Heart right ventricle (tissue), 16 donors: ENCODE results near the gene BLCAP. TPM values are rescaled to one million over a fixed set of nuclear protein-coding genes. Genes with fewer than 3 reads are reported as not detected.

Source experiments
- ATAC-seq, 8 donors: fragments of 200-7000 bp; cut with Tn5 transposase; one replicate each; pipeline ENCODE4 v1.9.1; 2020; ENCODE audit warnings: mild to moderate bottlenecking in 8 of 8, moderate library complexity in 8 of 8, moderate number of reproducible peaks in 1 of 8
- DNase-seq, 2 donors: peaks; one replicate each; pipeline ENCODE4 v3.0.0-alpha.2; 2020
- H3K27ac ChIP-seq, 10 donors: fragments of 200-600 bp; sonication (generic) in 2 of 10; one replicate each; pipeline versions ENCODE4 v1.5.0 to v1.8.0; 2020 to 2022; ENCODE audit warnings: mild to moderate bottlenecking in 3 of 10
- H3K27me3 ChIP-seq, 7 donors: fragments of 200-600 bp; one replicate each; pipeline ENCODE4 v1.8.0; 2021 to 2022; ENCODE audit warnings: mild to moderate bottlenecking in 2 of 7
- H3K36me3 ChIP-seq, 9 donors: fragments of 200-600 bp; sonication (generic) in 1 of 9; one replicate each; pipeline versions ENCODE4 v1.5.0 to v1.8.0; 2020 to 2022; ENCODE audit warnings: mild to moderate bottlenecking in 2 of 9
- H3K4me1 ChIP-seq, 9 donors: fragments of 200-600 bp; sonication (generic) in 1 of 9; one replicate each; pipeline versions ENCODE4 v1.5.0 to v1.8.0; 2020 to 2022; ENCODE audit warnings: mild to moderate bottlenecking in 4 of 9
- H3K4me3 ChIP-seq, 10 donors: fragments of 200-600 bp; sonication (generic) in 2 of 10; one replicate each; pipeline versions ENCODE4 v1.5.0 to v1.8.0; 2020 to 2022; ENCODE audit warnings: mild to moderate bottlenecking in 7 of 10, moderate library complexity in 2 of 10
- H3K9me3 ChIP-seq, 11 donors: fragments of 200-600 bp in 10 of 11; sonication (generic) in 2 of 11; one replicate each; pipeline versions ENCODE4 v1.5.0 to v1.8.0; 2013 to 2022; ENCODE audit warnings: mild to moderate bottlenecking in 2 of 11, control low read depth in 1 of 11, moderate library complexity in 1 of 11
- CTCF ChIP-seq, 9 donors: fragments of 200-600 bp; sonication (generic) in 2 of 9; IDR thresholded peaks; one replicate each; pipeline versions ENCODE4 v1.5.0 to v1.8.0; 2021 to 2022; ENCODE audit warnings: antibody characterized with exemption in 9 of 9, mild to moderate bottlenecking in 5 of 9, moderate library complexity in 1 of 9
- WGBS, 2 donors: extraction: QIAGEN DNeasy Blood & Tissue Kit; methylation state at CpG; one replicate each; pipeline ENCODE4 v1.1.7; 2013; ENCODE audit warnings: inconsistent platforms in 1 of 2; 5-methylcytosine and 5-hydroxymethylcytosine counted together
- intact Hi-C, 10 donors: fragments of 100-400 bp; cut with DNase I; formaldehyde crosslinking; loops; one replicate each; pipeline versions ENCODE4 v1.11.1 to v1.14.2; 2022
- polyA plus RNA-seq, 2 donors: library from polyadenylated mRNA; stranded (reverse); fragments of 200-250 nt; gene quantifications; one replicate each; pipeline ENCODE4 v1.2.3, GENCODE V29; 2013
- total RNA-seq, 10 donors: library from RNA; stranded (reverse); fragmentation: NEBNext Ultra II Directional in 3 of 10; extraction: Animal tissue kit (Norgen Biotek cat#: 25700) in 3 of 10; gene quantifications; one replicate each; pipeline versions ENCODE4 v1.2.1 to v1.2.4, GENCODE V29; 2021 to 2023
- donor health status: Arrhythmogenic right ventricular cardiomyopathy.
- donor health status: ischemic (EF 13 %, LVEDD 7.1; RV severe dilation, severe dysfunction).
- donor health status: healthy with polysubstance abuse.
- donor health status: DM: no; HTN: yes; CAD: no.
- donor health status: DM: no; HTN: no; CAD: no.
- donor health status: ischemic (EF 25% LVEDD 6.9; RV normal size, moderate dysfunction).
- donor health status: ischemic (EF 25% LVEDD 5.7; RV mildly dilated, moderate dysfunction).
- donor health status: healthy.
- donor health status: DM: yes; HTN: yes; CAD: no.
- donor health status: Ischemic cardiomyopathy.
- donor health status: ischemic (EF 35%, LVEDD 5.7; RV mildly dilated, moderate dysfunction).
- donor health status: nonischemic (EF 11% LVEDD 7.7; RV severe dilation, severe dysfunction).
- donor health status: DM: yes; HTN: yes; CAD: no.
- donor health status: PGD.
- donor health status: ischemic (EF 29% LVEDD 5.4; RV normal size, mild dysfunction).
- donor health status: nonischemic (EF 23%, LVEDD 6.1; RV moderate dilation, normal function).

BLCAP gene
- total and polyA plus RNA-seq, 12 donors, result 66.1 to 106 (median 82.9) TPM

DNA sequence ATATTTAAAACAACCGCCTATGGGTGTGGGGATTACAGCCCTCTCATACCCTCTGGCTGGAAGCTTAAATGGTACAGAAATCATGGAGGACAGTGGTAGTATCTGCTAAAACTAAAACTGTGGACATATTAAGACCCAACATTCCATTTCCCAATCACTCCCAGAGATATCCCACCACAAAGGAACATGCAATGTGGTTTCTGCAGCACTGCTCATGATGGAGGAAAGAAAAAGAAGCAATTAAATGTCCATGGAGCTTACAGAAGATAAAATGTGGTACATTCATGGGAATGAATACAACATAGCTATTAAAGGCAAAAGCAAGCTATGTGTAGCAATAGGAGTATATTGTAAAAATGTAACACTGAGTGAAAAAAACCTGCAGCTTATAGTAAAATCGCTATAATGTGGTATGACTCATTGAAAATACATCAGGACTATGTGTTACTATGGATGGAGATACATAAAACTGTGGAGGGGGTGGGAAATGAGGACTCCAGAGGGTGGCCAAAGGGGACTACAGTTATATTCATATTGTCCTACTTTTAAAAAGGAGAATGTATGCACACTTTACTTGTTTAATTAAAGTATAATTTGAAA, 29.5 kb downstream of the BLCAP start:
- Histone ChIP-seq H3K9me3 (no peaks in the 10 kb centered on the region), H3K27me3 (no peaks in the 10 kb centered on the region), H3K27ac (no peak overlapping the region), H3K4me1 (peaks cover 0 to 7% (median 1%) of the 10 kb centered on the region in 9 donors), H3K36me3 (peaks cover 0 to 29% (median 0%) of the 10 kb centered on the region in 9 donors), H3K4me3 (no peak overlapping the region)
- WGBS, 2 donors, result 89 to 94% methylated on average over 2 of the region's 2 CpGs
- no peak for TF ChIP-seq CTCF (IDR thresholded peaks at IDR 0.05)
- DNase-seq (no peak), ATAC-seq (no peak)
- intact Hi-C loops, result no loop called here

GRCh38 chr20:37494796-37495195, 32.9 kb downstream of the BLCAP start:
- WGBS, 2 donors, result 93% methylated on average over 5 of the region's 5 CpGs
- no peaks in the 10 kb centered on the region for H3K27me3 ChIP-seq
- no peak overlapping the region for H3K4me3 ChIP-seq
- intact Hi-C loops, result no loop called here
- DNase-seq, result no peak
- no peaks in the 10 kb centered on the region for H3K9me3 ChIP-seq
- no peak overlapping the region for H3K27ac ChIP-seq
- no peak for ATAC-seq
- TF ChIP-seq CTCF (IDR thresholded peaks at IDR 0.05), result no peak
- H3K36me3 ChIP-seq, result peaks cover 0 to 29% (median 0%) of the 10 kb centered on the region in 9 donors
- H3K4me1 ChIP-seq, result peaks cover 0 to 6% (median 0%) of the 10 kb centered on the region in 9 donors

GRCh38 chr20:37494301-37494700, 33.4 kb downstream of the BLCAP start:
- H3K4me1 ChIP-seq, result peaks cover 0 to 6% (median 0%) of the 10 kb centered on the region in 9 donors

DNA sequence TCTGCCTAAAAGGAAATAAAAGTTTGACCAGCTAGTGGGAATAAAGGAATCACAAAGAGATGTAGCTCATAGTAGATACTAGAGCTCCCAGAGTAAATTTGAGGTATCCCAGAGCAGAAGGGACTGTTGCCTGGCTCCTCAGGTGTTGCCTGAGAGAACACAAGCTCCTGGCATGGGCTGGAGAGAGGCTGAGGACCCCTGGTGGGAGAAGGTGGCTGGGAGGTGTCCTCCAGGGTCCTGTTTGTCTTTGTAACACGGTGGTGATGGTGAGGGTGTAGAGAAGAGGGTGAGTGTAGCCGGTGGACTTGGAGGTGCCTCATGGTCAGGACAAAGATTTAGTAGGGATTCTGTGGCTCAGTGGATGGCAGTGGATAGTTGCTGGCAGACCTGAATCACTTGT, 34.7 kb downstream of the BLCAP start:
- no peak for TF ChIP-seq CTCF (IDR thresholded peaks at IDR 0.05)
- H3K4me1 ChIP-seq, result peaks cover 0 to 6% (median 0%) of the 10 kb centered on the region in 9 donors
- H3K4me3 ChIP-seq, result no peak overlapping the region
- H3K27ac ChIP-seq, result no peak overlapping the region
- intact Hi-C loops, result no loop called here
- DNase-seq, result no peak
- H3K36me3 ChIP-seq, result peaks cover 0 to 29% (median 0%) of the 10 kb centered on the region in 9 donors
- no peak for ATAC-seq
- no peaks in the 10 kb centered on the region for H3K27me3 ChIP-seq
- H3K9me3 ChIP-seq, result no peaks in the 10 kb centered on the region
- WGBS, 2 donors, result 78 to 84% methylated on average over 2 of the region's 2 CpGs

More at GRCh38 chr20:37494301-37494700, 33.4 kb downstream of the BLCAP start:
- H3K36me3 ChIP-seq, result peaks cover 0 to 29% (median 0%) of the 10 kb centered on the region in 9 donors
- ATAC-seq, result no peak
- intact Hi-C loops, result no loop called here
- TF ChIP-seq CTCF (IDR thresholded peaks at IDR 0.05), result no peak
- no peak overlapping the region for H3K27ac ChIP-seq
- no peaks in the 10 kb centered on the region for H3K9me3 ChIP-seq
- H3K27me3 ChIP-seq, result no peaks in the 10 kb centered on the region
- 91 to 93% methylated on average over 8 of the region's 8 CpGs for WGBS, 2 donors
- H3K4me3 ChIP-seq, result no peak overlapping the region
- DNase-seq, result no peak
